Measurements from ENCODE around the gene PDE4D.
A peak's percentile ranks its signal among the peaks of the same experiment; 100 is the strongest.

The PDE4D gene

GRCh38 chr5:59222687-59223511 lies 670.6 kb downstream of the PDE4D start:
- H3K4me3 ChIP-seq (ENCODE audit: low read length): no peak overlapping the region
- TF ChIP-seq CTCF (conservative IDR thresholded peaks at IDR 0.05; ENCODE audit: low read length): no peak
- DNase-seq (ENCODE audit: low read depth): no peak

GRCh38 chr5:59221769-59222168 lies 671.8 kb downstream of the PDE4D start:
- H3K4me3 ChIP-seq (ENCODE audit: low read length): no peak overlapping the region
- no peak for TF ChIP-seq CTCF (conservative IDR thresholded peaks at IDR 0.05; ENCODE audit: low read length)
- DNase-seq (ENCODE audit: low read depth): no peak

- TF ChIP-seq CTCF (conservative IDR thresholded peaks at IDR 0.05; ENCODE audit: low read length): peak; percentile 48
- peak; percentile 4 for DNase-seq (ENCODE audit: low read depth)
- no peak overlapping the region for H3K4me3 ChIP-seq (ENCODE audit: low read length)
Observed at GRCh38 chr5:59218424-59219045, 675.0 kb downstream of the PDE4D start.

GRCh38 chr5:59216841-59217240 lies 676.7 kb downstream of the PDE4D start:
- no peak for TF ChIP-seq CTCF (conservative IDR thresholded peaks at IDR 0.05; ENCODE audit: low read length)
- no peak for DNase-seq (ENCODE audit: low read depth)
- no peak overlapping the region for H3K4me3 ChIP-seq (ENCODE audit: low read length)

- no peak overlapping the region for H3K4me3 ChIP-seq (ENCODE audit: low read length)
- no peak for TF ChIP-seq CTCF (conservative IDR thresholded peaks at IDR 0.05; ENCODE audit: low read length)
- DNase-seq (ENCODE audit: low read depth): no peak
Observed at GRCh38 chr5:59212596-59212995, 680.9 kb downstream of the PDE4D start.

- peak; percentile 46 for DNase-seq (ENCODE audit: low read depth)
- H3K4me3 ChIP-seq (ENCODE audit: low read length): no peak overlapping the region
- no peak for TF ChIP-seq CTCF (conservative IDR thresholded peaks at IDR 0.05; ENCODE audit: low read length)
Observed at GRCh38 chr5:59209758-59210359, 683.7 kb downstream of the PDE4D start.

Data from AG10803 (cell line).